Stimulated activated CD8-positive, alpha-beta memory T cell treated with anti-CD3 and anti-CD28 coated beads, Interleukin-12 subunit alpha, Interleukin-12 subunit beta, amount 100 ng/mL, for 1 hour (primary cell): ENCODE measurements around the gene COMMD9.
"Not testable (repeated sequence)": the region's sequence is repeated elsewhere in the genome, so short reads cannot be mapped to it uniquely, and the experiment has no call there.

Experiments
- DNase-seq: peaks from one replicate; pipeline ENCODE4 v3.0.0-alpha.2; 2020; ENCODE audit warnings: low read depth

The COMMD9 gene

GRCh38 chr11:36289226-36289852, at the start of gene COMMD9:
TSS of gene COMMD9 (minus strand) at chr11:36289424. CDS start at chr11:36289412, 12 bp downstream.
- DNase-seq, result peak; percentile 91

- no peak for DNase-seq
These were observed 44.7 kb upstream of the COMMD9 start for GRCh38 chr11:36333897-36334296.

- no peak for DNase-seq
These were observed 44.2 kb upstream of the COMMD9 start for GRCh38 chr11:36333468-36333867.

DNA sequence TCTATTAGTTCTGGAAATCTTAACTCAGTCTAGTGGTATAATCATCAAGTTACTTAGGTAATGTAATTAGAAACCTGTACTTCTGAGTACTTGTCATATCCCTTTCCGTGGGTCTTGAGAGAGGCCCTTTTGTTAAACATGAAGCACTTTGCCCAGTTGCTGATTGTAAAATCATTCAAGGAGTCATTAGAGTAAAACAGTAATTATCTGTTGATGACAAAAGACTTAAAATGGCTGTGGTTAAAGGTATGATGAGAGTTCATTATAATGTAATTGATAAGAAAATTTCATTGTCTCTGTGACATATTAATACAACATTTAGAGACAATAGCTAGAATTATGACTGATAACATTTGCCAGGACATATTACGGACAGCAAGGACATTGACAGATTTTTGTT, 41.2 kb upstream of the COMMD9 start:
- no peak for DNase-seq

DNA sequence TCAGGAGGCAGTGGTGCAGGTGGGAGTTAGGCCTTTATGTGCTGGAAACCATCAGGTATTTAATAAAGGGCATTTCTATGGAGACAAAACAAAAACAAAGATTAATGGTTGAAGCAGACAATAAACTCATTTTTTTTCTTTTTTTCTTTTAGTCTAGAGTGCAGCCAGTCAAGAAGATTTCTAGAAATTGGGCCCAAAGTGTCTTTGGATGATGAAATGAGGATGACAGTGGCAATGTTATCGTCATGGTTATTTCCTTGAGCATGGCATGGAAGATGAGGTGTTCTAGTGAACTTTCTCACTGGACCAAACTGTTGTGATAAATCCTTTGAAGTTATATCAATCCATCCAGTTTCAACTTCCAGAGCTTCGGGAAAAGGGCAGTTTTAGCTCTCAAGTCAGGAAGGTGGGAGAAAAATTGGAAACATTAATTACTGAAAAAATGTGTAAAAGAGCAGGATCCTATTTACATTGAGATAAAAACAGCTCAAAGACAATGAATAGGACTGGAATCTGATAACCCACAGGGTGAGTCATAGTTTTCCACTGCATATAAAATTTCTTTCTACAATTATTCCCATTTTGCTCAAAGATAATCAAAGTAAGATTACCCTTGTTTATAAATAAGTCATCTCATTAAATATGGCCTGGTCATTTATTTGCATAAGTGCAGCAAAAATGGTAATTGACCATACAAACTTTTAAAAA, 39.9 kb upstream of the COMMD9 start:
- no peak for DNase-seq

GRCh38 chr11:36326524-36327419, 37.5 kb upstream of the COMMD9 start:
- DNase-seq, result no peak

- not testable (repeated sequence) for DNase-seq
These were observed 36.2 kb upstream of the COMMD9 start for GRCh38 chr11:36325403-36325802.

DNA sequence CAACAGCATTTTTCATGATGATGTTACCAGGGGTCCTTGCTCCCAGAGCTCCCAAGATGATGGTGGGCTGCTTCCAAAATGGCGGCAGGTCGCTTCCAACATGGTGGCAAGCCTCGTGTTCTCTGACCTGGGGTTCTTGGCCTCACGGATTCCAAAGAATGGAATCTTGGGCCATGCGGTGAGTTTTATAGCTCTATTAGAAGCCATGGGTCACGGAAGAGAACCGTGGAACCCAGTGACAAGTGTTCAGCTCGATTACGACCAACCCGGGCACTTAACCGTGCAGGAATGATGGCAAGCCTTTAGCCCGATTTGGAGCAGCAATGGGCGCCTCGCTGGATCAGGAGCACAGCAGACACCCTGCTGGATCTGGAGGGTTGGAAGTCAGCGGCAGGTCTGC, 35.7 kb upstream of the COMMD9 start:
- not testable (repeated sequence) for DNase-seq

- no peak for DNase-seq
These were observed 28.8 kb upstream of the COMMD9 start for GRCh38 chr11:36317992-36318391.

DNA sequence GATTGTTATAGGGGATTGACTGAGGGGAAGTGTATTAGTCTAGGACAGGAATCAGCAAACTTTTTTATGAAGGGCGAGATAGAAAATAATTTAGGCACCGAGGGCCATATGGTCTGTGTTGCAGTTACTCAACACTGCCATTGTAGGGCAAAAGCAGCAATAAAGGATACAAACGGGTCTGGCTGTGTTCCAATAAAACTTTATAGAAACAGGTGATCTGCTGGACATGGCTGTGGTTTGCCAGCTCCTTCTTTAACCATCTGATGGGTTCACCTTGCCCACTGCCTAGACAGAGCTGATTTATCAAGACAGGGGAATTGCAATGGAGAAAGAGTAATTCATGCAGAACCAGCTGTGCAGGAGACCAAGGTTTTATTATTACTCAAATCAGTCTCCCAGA, 26.8 kb upstream of the COMMD9 start:
- no peak for DNase-seq

- DNase-seq, result no peak
These were observed 25.2 kb upstream of the COMMD9 start for GRCh38 chr11:36314434-36314767.

- no peak for DNase-seq
These were observed 24.7 kb upstream of the COMMD9 start for GRCh38 chr11:36313750-36314433.

GRCh38 chr11:36312611-36313472, 23.6 kb upstream of the COMMD9 start:
- no peak for DNase-seq

- no peak for DNase-seq
These were observed 22.8 kb upstream of the COMMD9 start for GRCh38 chr11:36311926-36312595.

GRCh38 chr11:36309779-36310178, 20.6 kb upstream of the COMMD9 start:
- no peak for DNase-seq

DNA sequence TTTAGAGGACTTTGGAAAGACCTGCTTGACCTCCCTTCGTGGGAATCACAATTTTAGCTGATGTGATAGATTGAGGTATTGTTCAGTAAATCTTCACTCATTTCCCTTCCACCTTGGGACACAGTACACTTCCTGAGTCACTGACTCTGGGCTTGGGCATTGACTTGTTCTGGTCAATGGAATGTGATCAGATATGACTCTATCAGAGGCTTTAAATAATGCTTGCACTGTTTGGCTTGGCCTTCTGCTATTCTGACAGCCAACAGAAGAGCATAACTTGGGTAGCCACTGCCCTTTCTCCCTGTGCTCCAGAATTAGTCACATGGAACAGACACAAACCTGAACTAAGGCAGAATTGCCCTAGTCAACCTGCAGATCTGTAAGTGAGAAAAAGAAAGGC, 19.4 kb upstream of the COMMD9 start:
- DNase-seq, result no peak

- DNase-seq, result no peak
These were observed 17.7 kb upstream of the COMMD9 start for GRCh38 chr11:36306888-36307287.

- DNase-seq, result no peak
These were observed 15.8 kb upstream of the COMMD9 start for GRCh38 chr11:36305047-36305446.

DNA sequence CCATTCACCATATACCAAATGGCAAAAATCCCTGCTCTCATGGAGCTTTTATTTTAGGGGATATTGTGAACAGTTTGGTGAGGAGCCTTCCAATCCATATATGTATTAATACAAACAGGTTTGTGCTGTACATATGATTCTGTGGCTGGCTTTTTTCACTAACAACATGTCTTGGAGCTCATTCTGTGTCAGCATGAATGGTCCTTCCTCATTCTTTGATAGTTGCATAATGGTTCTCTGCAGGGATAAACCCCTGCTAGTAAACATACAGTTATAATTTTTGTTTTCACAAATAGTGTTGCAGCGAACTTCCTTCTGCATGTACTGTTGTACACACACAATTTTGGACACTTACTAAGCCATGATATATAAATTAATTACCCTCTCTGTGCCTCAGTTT, 15.1 kb upstream of the COMMD9 start:
- no peak for DNase-seq

DNA sequence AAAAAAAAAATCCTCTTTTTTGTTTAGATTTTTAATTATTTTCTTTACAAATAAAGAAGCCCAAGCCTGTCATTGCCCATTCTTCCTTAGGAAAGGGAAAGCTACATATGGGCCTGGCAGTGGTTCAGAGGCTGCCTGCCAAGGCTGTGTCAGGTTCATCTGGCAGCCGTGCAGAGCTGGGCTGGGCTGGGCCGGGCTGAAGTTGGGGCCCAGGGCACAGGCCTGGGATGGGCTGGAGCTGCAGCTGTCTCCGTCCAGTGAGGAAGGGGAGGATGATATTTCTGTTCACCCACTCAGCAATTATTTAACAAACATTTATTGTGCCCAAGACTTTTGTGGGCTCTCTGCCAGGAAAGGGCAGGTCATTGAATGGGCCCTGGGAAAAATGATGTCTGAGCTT, 11.4 kb upstream of the COMMD9 start:
- DNase-seq, result no peak
